ENCODE results near the gene ATP1B3.
A peak's percentile ranks its signal among the peaks of the same experiment; 100 is the strongest.
"Not testable (repeated sequence)": the region's sequence is repeated elsewhere in the genome, so short reads cannot be mapped to it uniquely, and the experiment has no call there.

ATP1B3 gene

GRCh38 chr3:141876381-141876890 lies at the start of gene ATP1B3:
ATP1B3 (plus strand) TSS chr3:141876643; CDS start chr3:141876802, 159 bp downstream.
- DNase-seq (ENCODE audit: low spot score) = peak; percentile 91

GRCh38 chr3:141828487-141828886 lies 48.0 kb upstream of the ATP1B3 start:
- DNase-seq (ENCODE audit: low spot score) = no peak

GRCh38 chr3:141828890-141829289 lies 47.6 kb upstream of the ATP1B3 start:
- peak; percentile 60 for DNase-seq (ENCODE audit: low spot score)

GRCh38 chr3:141830508-141830907 lies 45.9 kb upstream of the ATP1B3 start:
- no peak for DNase-seq (ENCODE audit: low spot score)

- DNase-seq (ENCODE audit: low spot score) = no peak
These were observed 42.2 kb upstream of the ATP1B3 start for GRCh38 chr3:141834292-141834691.

- no peak for DNase-seq (ENCODE audit: low spot score)
These were observed 40.8 kb upstream of the ATP1B3 start for GRCh38 chr3:141835557-141836229.

GRCh38 chr3:141839389-141839788 lies 37.1 kb upstream of the ATP1B3 start:
- no peak for DNase-seq (ENCODE audit: low spot score)

GRCh38 chr3:141840737-141841544 lies 35.5 kb upstream of the ATP1B3 start:
- DNase-seq (ENCODE audit: low spot score) = peak; percentile 23

- DNase-seq (ENCODE audit: low spot score) = no peak
These were observed 32.3 kb upstream of the ATP1B3 start for GRCh38 chr3:141844108-141844507.

- no peak for DNase-seq (ENCODE audit: low spot score)
These were observed 31.6 kb upstream of the ATP1B3 start for GRCh38 chr3:141844812-141845211.

GRCh38 chr3:141845407-141846049 lies 30.9 kb upstream of the ATP1B3 start:
- no peak for DNase-seq (ENCODE audit: low spot score)

GRCh38 chr3:141846050-141846433 lies 30.4 kb upstream of the ATP1B3 start:
- DNase-seq (ENCODE audit: low spot score) = no peak

- not testable (repeated sequence) for DNase-seq (ENCODE audit: low spot score)
These were observed 28.2 kb upstream of the ATP1B3 start for GRCh38 chr3:141848159-141848748.

- no peak for DNase-seq (ENCODE audit: low spot score)
These were observed 27.2 kb upstream of the ATP1B3 start for GRCh38 chr3:141849056-141849815.

GRCh38 chr3:141851411-141851810 lies 25.0 kb upstream of the ATP1B3 start:
- DNase-seq (ENCODE audit: low spot score) = no peak

- no peak for DNase-seq (ENCODE audit: low spot score)
These were observed 23.3 kb upstream of the ATP1B3 start for GRCh38 chr3:141853081-141853601.

- no peak for DNase-seq (ENCODE audit: low spot score)
These were observed 22.7 kb upstream of the ATP1B3 start for GRCh38 chr3:141853629-141854168.

GRCh38 chr3:141854599-141854998 lies 21.8 kb upstream of the ATP1B3 start:
- DNase-seq (ENCODE audit: low spot score) = no peak

- DNase-seq (ENCODE audit: low spot score) = no peak
These were observed 18.1 kb upstream of the ATP1B3 start for GRCh38 chr3:141858312-141858711.

GRCh38 chr3:141859651-141860050 lies 16.8 kb upstream of the ATP1B3 start:
- no peak for DNase-seq (ENCODE audit: low spot score)

- DNase-seq (ENCODE audit: low spot score) = no peak
These were observed 16.3 kb upstream of the ATP1B3 start for GRCh38 chr3:141860086-141860669.
